HG02642 (cell line): Measurements from ENCODE around the gene MFSD11.
"Not testable (repeated sequence)": the region's sequence is repeated elsewhere in the genome, so short reads cannot be mapped to it uniquely, and the experiment has no call there.

Experiments
- ATAC-seq: cut with Tn5 transposase; IDR thresholded peaks from one replicate; pipeline ENCODE4 v1.9.1; 2021; ENCODE audit warnings: mild to moderate bottlenecking; ENCODE audit not compliant: unreplicated experiment, poor library complexity

Gene MFSD11

DNA sequence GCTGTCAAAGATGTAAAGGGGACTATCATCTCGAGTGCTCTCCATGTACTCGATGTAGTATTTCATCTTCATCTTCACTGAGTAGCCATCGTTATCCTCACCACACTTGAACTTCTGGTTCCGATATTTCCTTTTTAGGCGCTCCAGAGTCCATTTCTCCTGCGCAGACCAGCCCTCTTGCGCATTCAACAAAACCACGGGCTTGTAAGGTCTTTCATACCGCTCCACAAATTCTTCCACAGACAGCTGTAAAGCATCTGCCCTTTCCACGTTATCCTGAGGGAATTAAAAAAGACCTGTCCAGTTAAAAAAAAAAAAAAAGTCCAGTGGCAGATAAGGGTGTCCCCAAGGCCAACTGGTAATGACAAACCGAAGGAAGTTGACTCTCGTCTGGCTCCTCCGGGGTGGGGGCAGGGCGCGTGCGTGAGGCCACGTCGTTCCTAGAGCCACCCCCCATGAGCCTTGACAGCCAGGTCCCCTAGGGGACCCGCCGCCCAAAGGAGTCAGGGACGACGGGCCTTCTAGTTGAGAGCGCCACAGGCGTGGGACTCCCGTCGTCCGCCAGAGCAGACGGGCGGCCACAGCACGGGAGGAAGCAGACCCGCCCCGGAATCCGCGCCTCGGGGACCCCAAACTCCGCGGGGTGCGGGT lies 12.2 kb upstream of the MFSD11 start:
- peak; percentile 24 for ATAC-seq

- ATAC-seq: peak; percentile 81
Observed at GRCh38 chr17:76726231-76726775, 11.6 kb upstream of the MFSD11 start, which contains the start of gene JMJD6. Gene JMJD6, minus strand, starts transcription at chr17:76726606. Its CDS starts 131 bp downstream, at chr17:76726475.

DNA sequence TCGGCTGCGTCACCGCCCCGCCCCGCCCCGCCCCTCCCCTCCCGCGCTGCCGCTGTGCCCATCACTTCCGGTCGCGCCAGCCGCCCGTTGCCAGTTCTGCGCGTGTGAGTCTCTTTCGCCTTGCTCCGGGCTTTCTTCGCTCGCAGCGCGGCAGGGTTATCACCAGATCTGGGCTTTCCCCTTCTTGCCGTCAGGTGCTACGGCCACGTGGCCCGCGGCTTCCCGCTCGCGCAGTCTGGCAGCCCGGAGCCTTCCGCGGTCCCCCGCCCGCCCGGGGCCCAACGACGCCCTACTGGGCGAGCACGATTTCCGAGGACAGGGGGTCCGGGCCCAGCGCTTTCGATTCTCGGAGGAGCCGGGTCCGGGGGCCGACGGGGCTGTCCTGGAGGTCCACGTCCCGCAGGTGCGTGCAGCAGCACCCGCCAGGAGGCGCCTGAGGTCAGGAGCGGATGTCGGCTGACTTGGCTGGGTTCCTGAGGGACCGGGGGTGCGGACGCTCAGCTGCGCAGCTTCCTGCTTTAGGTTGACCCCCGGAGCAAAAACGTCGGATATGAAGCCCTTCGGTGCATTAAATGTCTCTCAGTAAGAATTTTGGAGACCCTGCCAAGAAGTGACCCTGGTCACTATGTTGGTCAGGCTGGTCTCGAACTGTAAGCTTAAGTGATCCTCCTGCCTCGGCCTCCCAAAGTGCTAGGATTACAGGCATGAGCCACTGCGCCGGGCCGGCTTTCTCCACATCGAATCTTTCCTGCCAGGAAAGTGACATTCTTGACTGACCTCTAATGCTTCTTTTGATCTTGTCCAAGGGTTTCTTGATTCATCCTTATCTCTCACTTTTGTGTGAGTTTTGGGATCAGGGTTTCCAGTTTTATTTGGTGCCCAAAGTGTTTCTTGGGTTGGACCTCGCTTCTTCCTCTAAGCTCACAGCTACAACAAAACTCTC lies 10.9 kb upstream of the MFSD11 start, which contains the start of gene METTL23:
Gene METTL23 (plus strand): TSS at position 64 of the 943 bp plus-strand sequence. CDS start 2,872 bp downstream, outside the sequence.
- peak; percentile 48 for ATAC-seq

DNA sequence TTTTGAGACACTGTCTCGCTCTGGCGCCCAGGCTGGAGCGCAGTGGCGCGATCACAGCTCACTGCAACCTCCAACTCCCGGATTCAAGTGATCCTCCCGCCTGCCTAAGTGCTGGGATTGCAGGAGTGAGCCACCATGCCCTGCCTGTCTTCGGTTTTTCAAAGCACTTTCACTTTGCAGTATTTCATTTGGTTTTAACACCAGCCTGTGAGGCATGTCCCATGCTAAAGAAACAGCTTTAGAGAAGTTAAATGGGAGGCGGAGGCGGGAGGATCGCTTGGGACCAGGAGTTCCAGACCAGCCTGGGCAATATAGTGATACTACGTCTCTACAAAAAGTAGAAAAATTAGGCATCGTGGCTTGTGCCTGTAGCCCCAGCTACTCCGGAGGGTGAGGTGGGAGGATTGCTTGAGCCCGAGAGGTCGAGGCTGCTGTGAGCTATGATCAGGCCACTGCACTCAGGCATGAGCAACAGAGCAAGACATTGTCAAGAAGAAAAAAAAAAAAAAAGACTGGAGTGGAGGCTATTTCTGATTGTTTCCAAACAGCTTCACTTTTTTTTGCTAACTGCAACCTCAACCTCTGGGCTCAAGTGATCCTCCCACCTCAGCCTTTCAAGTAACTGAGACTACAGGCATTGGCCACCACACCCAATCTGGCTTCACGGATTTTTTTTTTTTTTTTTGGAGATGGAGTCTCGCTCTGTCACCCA lies 10.0 kb upstream of the MFSD11 start:
- no peak for ATAC-seq

DNA sequence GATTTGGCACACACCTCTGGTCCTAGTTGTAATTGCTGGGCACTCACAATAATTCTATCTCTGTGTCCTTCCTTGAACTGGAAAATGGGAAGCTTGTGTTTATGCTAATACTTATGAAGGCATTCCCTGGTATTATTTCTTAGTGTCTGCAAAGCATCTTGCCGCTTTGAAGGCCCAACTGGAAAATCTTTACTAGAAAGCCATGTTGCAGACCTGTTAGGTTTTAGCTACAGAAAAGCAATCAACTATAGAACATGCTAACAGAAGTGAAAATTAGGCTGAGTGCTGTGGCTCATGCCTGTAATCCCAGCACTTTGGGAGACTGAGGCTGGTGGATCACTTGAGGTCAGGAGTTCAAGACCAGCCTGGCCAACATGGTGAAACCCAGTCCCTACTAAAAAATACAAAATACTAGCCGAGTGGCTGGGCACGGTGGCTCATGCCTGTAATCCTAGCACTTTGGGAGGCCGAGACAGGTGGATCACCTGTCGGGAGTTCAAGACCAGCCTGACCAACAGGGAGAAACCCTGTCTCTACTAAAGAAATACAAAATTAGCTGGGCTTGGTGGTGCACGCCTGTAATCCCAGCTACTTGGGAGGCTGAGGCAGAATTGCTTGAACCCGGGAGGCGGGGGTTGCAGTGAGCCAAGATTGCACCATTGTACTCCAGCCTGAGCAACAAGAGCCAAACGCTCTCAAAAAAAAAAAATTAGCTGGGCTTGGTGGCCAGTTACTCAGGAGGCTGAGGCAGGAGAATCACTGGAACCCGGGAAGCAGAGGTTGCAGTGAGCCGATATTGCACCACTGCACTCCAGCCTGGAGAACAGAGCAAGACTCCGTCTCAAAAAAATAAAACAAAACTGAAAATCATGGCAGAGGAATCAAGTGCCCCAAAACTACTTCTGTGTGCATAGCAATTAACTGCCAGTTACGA lies 5.9 kb upstream of the MFSD11 start:
- not testable (repeated sequence) for ATAC-seq

- no peak for ATAC-seq
Observed at GRCh38 chr17:76732734-76733617, 4.9 kb upstream of the MFSD11 start.

DNA sequence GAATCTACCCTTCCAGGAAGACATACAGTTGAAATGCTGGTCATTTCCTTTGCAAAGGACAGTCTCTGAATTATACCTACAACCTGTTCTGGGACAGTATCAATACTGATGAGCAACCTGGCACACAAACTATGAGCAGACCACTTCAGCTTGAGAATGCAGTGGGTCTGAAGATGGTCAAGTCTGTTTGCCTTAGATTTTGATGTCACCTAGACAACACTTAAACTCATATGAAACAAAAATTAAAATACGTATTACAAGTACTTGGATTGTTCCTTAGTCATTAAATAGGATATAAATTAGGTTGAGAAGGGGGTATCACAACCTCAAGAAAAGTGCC lies 4.3 kb upstream of the MFSD11 start:
- ATAC-seq: no peak

GRCh38 chr17:76734080-76734840 lies 3.7 kb upstream of the MFSD11 start:
- no peak for ATAC-seq

DNA sequence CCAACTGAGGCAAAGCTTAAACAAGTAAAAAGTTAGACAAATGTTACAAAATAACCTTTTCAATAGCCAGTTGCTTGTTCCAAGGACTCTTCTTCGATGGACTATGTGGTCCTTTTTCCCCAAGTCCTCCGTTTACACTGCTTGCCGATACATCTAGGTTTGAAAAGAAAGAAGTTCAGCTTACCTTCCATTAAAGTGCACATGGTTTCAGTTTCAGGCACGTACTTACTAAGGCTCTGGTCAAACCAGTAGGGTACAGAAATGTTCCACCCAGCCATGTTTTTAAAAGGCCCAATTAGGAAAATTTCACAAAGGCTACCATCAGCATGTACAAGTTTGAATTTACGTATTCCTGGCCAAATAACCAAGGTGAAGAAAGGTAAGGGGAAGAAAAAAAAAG lies 2.9 kb upstream of the MFSD11 start:
- no peak for ATAC-seq

DNA sequence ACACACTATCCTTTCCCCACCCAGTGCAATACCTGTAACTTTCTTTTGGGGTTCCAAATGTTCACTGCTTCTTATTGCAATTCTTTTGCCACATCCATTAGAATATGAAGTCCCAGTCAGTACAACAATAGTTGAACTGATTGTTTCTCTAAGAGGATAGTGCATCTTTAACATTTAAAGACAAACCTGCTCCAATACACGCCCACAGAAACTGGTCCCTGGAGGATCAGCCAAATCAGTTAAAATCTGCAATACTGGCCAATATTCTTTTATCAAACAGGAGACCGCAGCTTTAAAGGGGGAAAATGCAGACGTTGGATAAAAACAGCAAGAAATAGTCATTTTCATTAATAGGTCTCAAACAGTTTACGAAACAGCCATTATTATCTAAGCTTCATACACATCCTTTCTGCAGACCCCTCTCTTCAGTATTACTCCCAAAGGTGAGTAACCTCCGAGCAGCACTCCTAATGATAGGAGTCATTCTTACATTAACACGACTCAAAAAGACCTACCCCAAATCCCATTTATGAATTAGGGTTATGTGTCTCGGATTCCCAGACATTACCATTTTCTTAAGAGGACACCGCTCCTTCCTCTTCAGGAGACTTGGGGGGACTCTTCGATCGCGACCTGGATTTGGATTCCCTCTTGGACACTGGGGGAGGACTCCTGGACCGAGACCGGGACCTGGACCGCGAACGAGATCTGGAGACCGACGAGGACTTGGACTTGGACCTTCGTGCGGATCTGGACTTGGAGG lies 2.2 kb upstream of the MFSD11 start:
- no peak for ATAC-seq

DNA sequence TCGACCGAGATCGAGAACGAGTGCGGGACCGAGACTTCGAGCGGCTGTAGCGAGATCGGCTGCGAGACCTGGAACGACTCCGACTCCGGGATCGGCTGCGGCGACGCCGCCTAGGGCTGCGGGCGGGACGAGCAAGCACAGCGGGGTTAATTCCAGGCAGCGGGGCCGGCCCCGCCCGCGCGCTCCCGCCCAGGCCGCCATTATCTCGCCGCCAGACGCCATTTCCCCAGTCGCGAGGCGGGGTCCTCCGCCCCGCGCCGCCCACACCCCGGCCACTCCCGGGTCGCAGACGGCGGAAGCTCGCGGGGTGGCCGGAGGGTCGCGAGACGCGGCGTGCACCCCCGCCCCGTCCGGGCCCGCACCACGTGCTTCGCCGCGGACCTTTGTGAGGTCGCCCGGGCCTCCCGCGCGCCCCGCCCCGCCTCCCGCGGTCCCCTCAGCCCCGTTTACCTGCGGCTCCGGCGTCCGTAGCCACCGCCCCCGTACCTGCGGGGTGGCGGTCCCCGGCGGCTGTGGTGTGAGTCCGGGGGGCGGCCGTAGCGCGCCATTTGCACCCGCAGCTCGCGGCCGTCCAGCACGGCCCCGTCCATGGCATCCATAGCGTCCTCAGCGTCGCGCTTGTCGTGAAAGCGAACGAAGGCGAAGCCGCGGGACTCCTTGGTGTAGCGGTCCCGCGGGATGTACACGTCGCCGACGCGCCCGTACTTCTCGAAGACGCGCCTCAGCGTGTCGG lies 1.4 kb upstream of the MFSD11 start:
- peak; percentile 30 for ATAC-seq

DNA sequence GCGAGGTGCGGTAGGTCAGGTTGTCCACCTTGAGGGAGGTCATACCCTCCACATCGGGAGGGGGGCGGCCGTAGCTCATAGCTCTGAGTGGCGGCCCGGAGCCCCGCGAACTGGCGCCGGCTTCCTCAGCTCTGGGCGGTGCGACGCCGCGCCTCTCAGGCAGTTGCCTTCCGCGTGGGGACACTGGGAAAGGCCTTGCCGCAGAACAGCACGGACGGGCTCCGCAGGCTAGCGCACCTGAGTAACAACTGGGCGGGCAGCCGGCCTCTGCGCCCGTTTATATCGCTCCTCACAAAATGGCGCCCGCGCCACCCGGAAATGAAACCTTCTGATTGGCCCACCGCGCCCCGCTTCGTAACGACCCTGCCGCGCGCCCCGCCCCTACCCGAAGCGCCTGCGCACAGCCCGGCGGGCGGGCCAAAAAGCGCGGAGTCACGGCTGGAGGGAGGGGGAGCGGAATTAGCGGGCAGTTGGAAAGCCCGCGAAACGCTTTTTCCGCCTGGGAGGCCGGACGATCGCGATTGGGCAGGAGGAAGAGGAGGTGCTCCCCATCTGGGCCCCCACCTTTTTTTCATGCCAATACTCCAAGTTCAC lies 740 bp upstream of the MFSD11 start, which contains the start of gene SRSF2:
Gene SRSF2 (minus strand): TSS at position 250 of the 594 bp plus-strand sequence. CDS start 171 bp downstream, at position 79.
- peak; percentile 70 for ATAC-seq

- no peak for ATAC-seq
Observed at GRCh38 chr17:76738468-76738850, 540 bp downstream of the MFSD11 start.

DNA sequence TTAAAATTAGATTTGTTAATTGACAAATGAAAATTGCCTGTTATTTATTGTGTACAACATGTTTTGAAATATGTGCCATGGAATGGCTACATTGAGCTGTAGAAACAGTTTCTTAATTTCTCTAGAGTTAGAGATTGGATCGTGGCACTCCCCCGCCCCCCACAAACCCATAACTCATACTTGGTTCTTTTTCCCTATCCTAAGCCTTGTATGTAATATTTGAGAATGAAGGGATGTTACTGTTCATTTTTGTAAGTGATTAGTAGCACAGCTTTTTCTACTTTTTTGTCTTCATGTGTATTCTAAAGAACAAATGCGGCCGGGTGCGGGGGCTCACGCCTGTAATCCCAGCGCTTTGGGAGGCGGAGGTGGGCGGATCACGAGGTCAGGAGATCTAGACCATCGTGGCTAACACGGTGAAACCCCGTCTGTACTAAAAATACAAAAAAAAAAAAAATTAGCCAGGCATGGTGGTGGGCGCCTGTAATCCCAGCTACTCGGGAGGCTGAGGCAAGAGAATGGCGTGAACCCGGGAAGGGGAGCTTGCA lies 1.7 kb downstream of the MFSD11 start:
- not testable (repeated sequence) for ATAC-seq

DNA sequence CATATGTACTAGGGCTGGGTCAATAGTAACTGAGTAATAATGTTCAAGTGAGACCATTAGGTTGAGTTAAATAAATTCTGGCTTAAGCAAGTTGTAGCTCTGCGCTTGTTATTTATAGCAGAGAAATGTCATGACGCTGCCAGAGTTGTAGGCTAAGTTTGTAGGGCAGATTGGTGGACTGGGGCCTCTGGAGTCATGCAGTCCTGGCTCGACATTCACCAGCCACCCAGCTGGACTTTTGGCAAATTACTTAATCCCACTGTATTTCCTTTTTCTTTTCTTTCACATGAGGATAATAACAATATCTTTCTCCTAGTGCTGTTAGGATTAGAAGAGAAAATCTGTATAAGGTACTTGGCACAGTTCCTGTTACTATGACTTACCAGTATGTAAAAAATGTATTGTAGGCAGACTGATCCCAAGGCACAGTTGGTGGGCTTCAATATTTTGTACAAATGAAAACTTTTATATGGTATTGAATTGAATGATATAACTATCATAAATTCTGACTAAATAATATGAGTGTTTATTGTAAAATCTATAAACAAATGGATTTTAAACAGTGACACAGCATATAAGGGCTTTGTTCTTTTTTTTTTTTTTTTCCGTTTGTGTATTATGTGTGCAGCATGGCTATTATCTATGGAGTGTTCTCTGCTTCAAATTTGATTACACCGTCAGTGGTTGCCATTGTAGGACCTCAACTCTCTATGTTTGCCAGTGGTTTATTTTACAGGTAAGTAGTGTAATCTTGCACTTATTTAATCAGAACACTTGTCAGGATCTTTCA lies 2.6 kb downstream of the MFSD11 start:
- no peak for ATAC-seq
